ENCODE data around the gene TBC1D24.
"Not testable (repeated sequence)": the region's sequence is repeated elsewhere in the genome, so short reads cannot be mapped to it uniquely, and the experiment has no call there.

TBC1D24 gene

GRCh38 chr16:2469399-2470233 lies 5.3 kb upstream of the TBC1D24 start:
- DNase-seq (ENCODE audit: low spot score): no peak

DNA sequence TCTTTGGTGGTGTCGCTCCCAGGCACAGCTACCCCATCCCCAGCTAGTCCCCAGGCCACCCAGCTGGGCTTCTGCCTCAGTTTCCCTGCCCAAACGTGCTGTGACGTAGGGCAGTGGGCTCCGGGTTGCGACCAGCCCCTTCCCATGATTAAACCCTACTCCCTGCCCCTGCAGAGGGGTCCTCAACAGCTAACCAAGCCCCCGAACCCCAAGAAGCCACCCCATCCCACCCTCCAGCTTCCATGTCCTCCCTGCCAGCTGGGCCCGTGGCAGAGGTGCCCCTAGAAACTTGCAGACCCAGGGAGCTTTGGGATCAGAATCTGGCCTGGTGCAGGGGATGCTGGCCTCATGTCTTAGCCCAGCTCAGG lies 4.7 kb upstream of the TBC1D24 start:
- no peak for DNase-seq (ENCODE audit: low spot score)

DNA sequence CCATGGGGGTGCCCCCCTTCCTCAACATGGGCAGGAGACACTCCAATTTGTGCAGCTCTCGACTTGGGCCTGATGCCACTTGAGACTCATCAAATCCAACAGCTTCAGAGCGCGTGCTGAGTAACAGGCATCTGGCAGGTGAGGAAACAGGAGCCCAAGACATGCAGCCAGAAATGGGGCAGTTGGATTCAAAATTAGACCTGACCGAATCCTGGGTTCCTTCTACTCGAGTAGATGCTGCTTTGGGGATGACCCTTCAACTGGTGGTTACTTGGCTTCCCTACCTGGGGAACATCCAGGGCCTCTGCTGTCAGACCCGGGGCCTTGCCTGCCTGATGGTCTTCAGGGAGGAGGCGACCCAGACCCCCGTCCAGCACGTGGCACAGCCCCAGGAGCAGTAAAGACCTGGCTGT lies 4.3 kb upstream of the TBC1D24 start:
- DNase-seq (ENCODE audit: low spot score): peak; percentile 3

GRCh38 chr16:2471016-2471652 lies 3.8 kb upstream of the TBC1D24 start, which contains the start of gene NTN3:
NTN3 (plus strand) TSS chr16:2471297; CDS start chr16:2471702, 405 bp downstream.
- peak; percentile 39 for DNase-seq (ENCODE audit: low spot score)

DNA sequence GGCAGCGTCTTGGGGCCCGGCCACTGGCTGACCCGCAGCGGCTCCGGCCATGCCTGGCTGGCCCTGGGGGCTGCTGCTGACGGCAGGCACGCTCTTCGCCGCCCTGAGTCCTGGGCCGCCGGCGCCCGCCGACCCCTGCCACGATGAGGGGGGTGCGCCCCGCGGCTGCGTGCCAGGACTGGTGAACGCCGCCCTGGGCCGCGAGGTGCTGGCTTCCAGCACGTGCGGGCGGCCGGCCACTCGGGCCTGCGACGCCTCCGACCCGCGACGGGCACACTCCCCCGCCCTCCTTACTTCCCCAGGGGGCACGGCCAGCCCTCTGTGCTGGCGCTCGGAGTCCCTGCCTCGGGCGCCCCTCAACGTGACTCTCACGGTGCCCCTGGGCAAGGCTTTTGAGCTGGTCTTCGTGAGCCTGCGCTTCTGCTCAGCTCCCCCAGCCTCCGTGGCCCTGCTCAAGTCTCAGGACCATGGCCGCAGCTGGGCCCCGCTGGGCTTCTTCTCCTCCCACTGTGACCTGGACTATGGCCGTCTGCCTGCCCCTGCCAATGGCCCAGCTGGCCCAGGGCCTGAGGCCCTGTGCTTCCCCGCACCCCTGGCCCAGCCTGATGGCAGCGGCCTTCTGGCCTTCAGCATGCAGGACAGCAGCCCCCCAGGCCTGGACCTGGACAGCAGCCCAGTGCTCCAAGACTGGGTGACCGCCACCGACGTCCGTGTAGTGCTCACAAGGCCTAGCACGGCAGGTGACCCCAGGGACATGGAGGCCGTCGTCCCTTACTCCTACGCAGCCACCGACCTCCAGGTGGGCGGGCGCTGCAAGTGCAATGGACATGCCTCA lies 3.1 kb upstream of the TBC1D24 start:
- no peak for DNase-seq (ENCODE audit: low spot score)

DNA sequence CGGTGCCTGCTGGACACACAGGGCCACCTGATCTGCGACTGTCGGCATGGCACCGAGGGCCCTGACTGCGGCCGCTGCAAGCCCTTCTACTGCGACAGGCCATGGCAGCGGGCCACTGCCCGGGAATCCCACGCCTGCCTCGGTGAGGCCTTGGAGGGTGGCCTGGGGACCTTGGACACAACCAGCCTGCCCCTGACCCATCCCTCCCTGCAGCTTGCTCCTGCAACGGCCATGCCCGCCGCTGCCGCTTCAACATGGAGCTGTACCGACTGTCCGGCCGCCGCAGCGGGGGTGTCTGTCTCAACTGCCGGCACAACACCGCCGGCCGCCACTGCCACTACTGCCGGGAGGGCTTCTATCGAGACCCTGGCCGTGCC lies 2.5 kb upstream of the TBC1D24 start:
- no peak for DNase-seq (ENCODE audit: low spot score)

DNA sequence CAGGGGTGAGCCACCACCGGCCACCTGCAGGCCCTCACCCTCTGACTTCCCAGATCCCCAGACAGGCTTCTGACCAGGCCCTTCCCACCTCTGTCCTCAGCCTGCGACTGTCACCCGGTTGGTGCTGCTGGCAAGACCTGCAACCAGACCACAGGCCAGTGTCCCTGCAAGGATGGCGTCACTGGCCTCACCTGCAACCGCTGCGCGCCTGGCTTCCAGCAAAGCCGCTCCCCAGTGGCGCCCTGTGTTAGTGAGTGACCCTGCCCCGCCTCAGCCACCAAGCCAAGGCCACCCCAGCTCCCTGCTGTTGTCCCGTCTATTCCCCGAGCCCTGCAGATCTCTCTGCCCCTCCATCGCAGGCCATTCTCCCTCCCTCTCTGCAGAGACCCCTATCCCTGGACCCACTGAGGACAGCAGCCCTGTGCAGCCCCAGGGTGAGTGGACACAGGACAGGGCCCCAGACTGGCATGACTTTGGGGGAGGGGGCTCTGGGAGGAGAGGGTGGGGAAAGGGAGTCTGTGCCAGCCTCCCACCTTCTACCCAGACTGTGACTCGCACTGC lies 2.0 kb upstream of the TBC1D24 start:
- DNase-seq (ENCODE audit: low spot score): no peak

DNA sequence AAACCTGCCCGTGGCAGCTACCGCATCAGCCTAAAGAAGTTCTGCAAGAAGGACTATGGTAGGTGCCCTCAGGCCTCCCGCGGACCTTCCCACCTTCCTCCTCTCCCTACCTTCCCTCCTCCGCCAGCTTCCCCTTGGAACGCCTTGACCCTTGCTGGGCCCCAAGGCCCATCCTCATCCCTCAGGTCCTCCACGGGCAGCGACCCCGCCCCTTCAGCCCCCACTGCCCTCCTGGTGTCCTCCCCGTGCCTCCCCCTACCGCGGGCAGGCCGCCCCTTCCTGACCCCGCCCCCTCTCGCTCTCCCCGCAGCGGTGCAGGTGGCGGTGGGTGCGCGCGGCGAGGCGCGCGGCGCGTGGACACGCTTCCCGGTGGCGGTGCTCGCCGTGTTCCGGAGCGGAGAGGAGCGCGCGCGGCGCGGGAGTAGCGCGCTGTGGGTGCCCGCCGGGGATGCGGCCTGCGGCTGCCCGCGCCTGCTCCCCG lies 1.4 kb upstream of the TBC1D24 start:
- no peak for DNase-seq (ENCODE audit: low spot score)

GRCh38 chr16:2473999-2474876 lies 689 bp upstream of the TBC1D24 start:
- DNase-seq (ENCODE audit: low spot score): peak; percentile 73

DNA sequence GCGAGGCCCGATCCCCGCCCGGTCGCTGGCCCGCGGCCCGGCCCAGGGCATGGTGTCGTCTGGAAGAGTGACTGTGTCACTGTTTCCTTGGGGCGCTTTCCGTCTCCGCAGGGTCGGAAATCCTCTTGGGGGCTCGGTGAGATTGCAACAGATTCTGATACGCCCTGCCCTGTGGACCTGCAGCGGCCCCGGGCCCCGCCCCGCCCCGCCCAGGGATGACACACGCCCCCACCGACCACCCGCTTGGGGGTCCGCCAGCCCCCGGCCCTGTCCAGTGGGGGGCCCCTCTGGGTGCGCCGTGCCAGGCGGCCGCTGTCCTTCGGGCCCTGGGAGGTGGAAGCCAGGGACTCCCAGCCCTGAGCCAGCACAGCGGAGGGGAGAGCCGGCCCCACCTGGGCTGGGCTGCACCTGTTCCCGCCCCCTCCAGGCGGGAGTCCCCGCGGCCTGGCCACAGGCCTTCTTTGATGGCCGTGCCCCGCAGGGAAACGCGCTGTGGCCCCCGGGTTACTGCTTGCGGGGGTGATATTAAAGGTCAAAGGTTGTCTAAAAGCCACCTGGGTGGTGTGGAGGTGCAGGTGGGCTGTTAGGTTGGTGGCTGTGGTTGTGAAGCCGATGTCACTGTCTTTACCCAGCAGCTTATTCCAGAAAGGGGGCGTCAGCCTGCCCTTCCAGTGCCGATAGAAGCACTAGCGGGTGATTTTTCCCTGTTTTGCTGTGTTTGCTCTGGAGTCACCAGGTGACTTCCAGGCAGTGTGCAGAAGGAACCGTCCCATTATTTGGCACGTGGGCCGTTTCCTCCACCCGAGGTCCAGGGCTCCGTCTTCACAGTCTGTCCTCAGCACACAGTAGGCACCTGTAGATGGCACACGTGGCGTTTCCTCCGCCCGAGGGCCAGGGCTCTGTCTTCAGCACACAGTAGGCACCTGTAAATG lies 752 bp downstream of the TBC1D24 start:
- DNase-seq (ENCODE audit: low spot score): peak; percentile 44

- DNase-seq (ENCODE audit: low spot score): no peak
These were observed 1.4 kb downstream of the TBC1D24 start for GRCh38 chr16:2476345-2476720.

GRCh38 chr16:2476741-2477140 lies 1.8 kb downstream of the TBC1D24 start:
- DNase-seq (ENCODE audit: low spot score): no peak

DNA sequence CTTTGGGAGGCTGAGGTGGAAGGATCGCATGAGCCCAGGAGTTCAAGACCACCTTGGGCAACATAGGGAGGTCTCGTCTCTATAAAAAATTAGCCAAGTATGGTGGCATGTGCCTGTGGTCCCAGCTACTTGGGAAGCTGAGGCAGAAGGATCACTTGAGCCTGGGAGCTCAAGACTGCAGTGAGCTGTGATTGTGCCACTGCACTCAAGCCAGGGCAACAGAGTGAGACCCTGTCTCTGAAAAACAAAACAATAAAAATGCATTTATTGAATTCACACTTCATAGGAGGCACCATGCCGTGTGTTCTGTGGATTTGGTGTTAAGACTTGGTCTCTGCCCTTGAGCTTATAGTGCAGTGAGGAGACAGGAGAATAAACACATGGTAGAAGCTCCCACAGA lies 2.4 kb downstream of the TBC1D24 start:
- DNase-seq (ENCODE audit: low spot score): no peak

DNA sequence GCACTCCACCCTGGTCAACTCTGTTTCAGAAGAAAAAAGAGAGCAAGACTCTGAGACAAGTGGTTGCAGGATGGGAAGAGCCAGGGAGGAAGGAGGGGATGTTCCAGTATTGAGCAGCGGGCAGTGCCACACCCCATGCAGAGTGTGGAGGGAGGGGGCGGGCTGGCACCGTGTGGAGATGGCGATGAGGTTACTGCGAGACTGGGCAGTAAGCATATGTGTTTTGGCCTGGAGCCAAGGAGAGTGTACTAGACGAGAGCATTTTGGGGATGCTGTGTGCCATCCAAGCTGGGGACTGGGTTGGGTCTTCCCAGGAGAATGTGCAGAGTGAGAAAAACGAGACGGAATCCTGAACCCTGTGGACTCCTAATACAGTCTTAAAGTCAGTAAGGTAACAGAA lies 3.4 kb downstream of the TBC1D24 start:
- peak; percentile 65 for DNase-seq (ENCODE audit: low spot score)

- DNase-seq (ENCODE audit: low spot score): not testable (repeated sequence)
These were observed 5.1 kb downstream of the TBC1D24 start for GRCh38 chr16:2479996-2480395.

DNA sequence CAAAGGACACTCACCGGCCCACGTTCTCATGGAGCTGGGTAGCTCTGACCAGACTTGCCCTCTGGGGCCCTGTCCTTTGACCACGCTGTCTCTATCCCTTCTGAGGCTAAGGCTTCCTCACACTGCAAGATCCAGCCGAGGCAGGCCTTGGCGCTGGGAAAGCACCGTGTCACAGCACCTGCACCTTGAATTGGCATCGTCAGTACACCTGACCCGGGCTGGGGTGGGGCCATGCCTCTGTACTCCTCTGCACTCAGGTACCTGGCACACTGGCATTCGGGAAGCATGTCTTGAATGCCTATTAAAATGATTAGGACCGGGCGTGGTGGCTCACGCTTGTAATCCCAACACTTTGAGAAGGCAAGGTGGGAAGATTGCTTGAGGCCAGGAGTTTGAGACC lies 6.0 kb downstream of the TBC1D24 start:
- DNase-seq (ENCODE audit: low spot score): no peak

GRCh38 chr16:2481676-2482075 lies 6.7 kb downstream of the TBC1D24 start:
- no peak for DNase-seq (ENCODE audit: low spot score)

DNA sequence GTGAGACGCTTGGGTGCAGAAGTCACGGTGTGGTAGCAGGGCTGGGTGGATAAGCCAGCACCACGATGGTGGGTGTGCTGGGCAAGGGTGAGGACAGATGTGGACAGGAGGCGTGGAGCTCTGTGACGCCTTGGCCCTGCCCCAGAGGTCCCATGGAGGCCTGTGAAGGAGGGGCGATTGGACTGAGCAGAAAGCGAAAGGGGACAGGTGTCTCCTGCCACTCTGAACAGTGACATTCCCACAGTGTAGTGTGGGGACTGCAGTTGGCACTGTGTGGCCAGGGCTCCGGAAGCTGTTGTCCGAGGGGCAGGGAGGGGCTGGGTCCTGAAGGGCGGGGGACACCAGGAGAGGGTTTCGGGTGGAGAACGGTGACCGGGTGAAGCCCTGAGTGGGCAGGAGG lies 7.3 kb downstream of the TBC1D24 start:
- no peak for DNase-seq (ENCODE audit: low spot score)

- DNase-seq (ENCODE audit: low spot score): no peak
These were observed 8.0 kb downstream of the TBC1D24 start for GRCh38 chr16:2482708-2483534.

Measured in hematopoietic multipotent progenitor cell treated with erythropoietin and hydrocortisone succinate and interleukin-3 and kit ligand, for 17 days (in vitro differentiated cells).